MM.1S (cell line): ENCODE measurements around the gene ZNF622.

Experiments
- DNase-seq: peaks from one replicate; pipeline ENCODE4 v3.0.0-alpha.2; 2015
- H2AFZ ChIP-seq: fragments of 300-600 bp; sonication (generic); 2 replicates; pipeline ENCODE4 v1.6.0; 2016; ENCODE audit warnings: antibody characterized with exemption, low read length
- H3F3A ChIP-seq: fragments of 300-600 bp; sonication (generic); 2 replicates; pipeline ENCODE4 v1.6.1; 2016; ENCODE audit warnings: mild to moderate bottlenecking, antibody characterized with exemption, low read length, moderate library complexity, mixed read lengths; ENCODE audit not compliant: insufficient read depth
- H3K27ac ChIP-seq: fragments of 300-600 bp; sonication (generic); 2 replicates; pipeline ENCODE4 v1.5.1; 2016; ENCODE audit warnings: mild to moderate bottlenecking, low read length
- H3K27me3 ChIP-seq: fragments of 300-600 bp; sonication (generic); replicated peaks from 2 replicates; pipeline ENCODE4 v1.6.0; 2016; ENCODE audit warnings: low read length; ENCODE audit not compliant: insufficient read depth
- H3K36me3 ChIP-seq: fragments of 300-600 bp; sonication (generic); replicated peaks from 2 replicates; pipeline ENCODE4 v1.6.1; 2016; ENCODE audit warnings: mild to moderate bottlenecking, low read length, mixed read lengths; ENCODE audit not compliant: insufficient read depth
- H3K4me1 ChIP-seq: fragments of 300-600 bp; sonication (generic); 2 replicates; pipeline ENCODE4 v1.6.1; 2016; ENCODE audit warnings: low read length, mixed read lengths
- H3K4me2 ChIP-seq: fragments of 300-600 bp; sonication (generic); 2 replicates; pipeline ENCODE4 v1.6.0; 2016; ENCODE audit warnings: low read depth, low read length
- H3K4me3 ChIP-seq: fragments of 300-600 bp; sonication (generic); 2 replicates; pipeline ENCODE4 v1.5.1; 2016; ENCODE audit warnings: low read length, mixed read lengths
- H3K79me2 ChIP-seq: fragments of 300-600 bp; sonication (generic); 2 replicates; pipeline ENCODE4 v1.6.1; 2016; ENCODE audit warnings: mixed run types, low read length, mixed read lengths
- H3K9ac ChIP-seq: fragments of 300-600 bp; sonication (generic); 2 replicates; pipeline ENCODE4 v1.6.1; 2016; ENCODE audit warnings: low read length, mixed read lengths
- H3K9me2 ChIP-seq: fragments of 300-600 bp; sonication (generic); replicated peaks from 2 replicates; pipeline ENCODE4 v1.6.1; 2016; ENCODE audit warnings: mild to moderate bottlenecking, low read length, mixed read lengths; ENCODE audit not compliant: insufficient read depth
- H3K9me3 ChIP-seq: fragments of 300-600 bp; sonication (generic); replicated peaks from 2 replicates; pipeline ENCODE4 v1.6.1; 2016; ENCODE audit warnings: mild to moderate bottlenecking, low read length, mixed read lengths; ENCODE audit not compliant: insufficient read depth
- H4K20me1 ChIP-seq: fragments of 300-600 bp; sonication (generic); 2 replicates; pipeline ENCODE4 v1.6.1; 2016; ENCODE audit warnings: mild to moderate bottlenecking, low read length, moderate library complexity, mixed read lengths; ENCODE audit not compliant: insufficient read depth
- CTCF ChIP-seq: fragments of 300-600 bp; sonication (generic); IDR thresholded peaks from 2 replicates; pipeline ENCODE4 v1.5.1; 2016; ENCODE audit warnings: antibody characterized with exemption, low read length, mixed read lengths
- EZH2 ChIP-seq: fragments of 300-600 bp; sonication (generic); optimal IDR thresholded peaks from 2 replicates; pipeline ENCODE3; 2017; ENCODE audit warnings: low read depth, mild to moderate bottlenecking, antibody characterized with exemption, low read length, mixed read lengths
- EZH2phosphoT487 ChIP-seq: fragments of 300-600 bp; sonication (generic); IDR thresholded peaks from 2 replicates; pipeline ENCODE4 v1.6.1; 2018; ENCODE audit warnings: antibody characterized with exemption, low read length

The ZNF622 gene

DNA sequence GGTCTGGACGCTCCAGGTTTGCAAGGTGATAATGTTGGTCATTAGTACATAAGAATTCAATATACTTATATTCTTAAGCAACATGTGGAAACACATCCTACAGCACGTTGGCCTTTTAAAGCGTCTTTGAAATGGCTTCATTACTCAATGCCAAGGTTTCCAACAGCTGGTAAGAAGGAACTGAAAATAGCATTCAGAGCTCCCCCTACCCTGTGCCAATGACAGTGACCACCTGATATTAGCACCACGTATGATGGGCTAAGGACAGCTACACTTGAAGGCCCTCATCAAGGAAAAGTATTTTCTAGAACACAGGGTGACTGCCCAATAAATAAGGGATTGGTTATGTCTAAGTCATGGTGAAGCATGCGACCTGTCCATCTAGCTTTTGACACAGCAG, 9.9 kb downstream of the ZNF622 start:
- Histone ChIP-seq H3K9ac (no peak overlapping the region), H2AFZ (no peak overlapping the region), H3K27ac (no peak overlapping the region), H4K20me1 (0 out of 2 replicates have a peak, but pooled peaks cover 8% of the 10 kb centered on the region), H3K9me3 (no peaks in the 10 kb centered on the region), H3K36me3 (peaks cover 32% of the 10 kb centered on the region), H3K27me3 (no peaks in the 10 kb centered on the region), H3K79me2 (peaks cover 62% of the 10 kb centered on the region), H3K4me3 (no peak overlapping the region), H3K4me1 (0 out of 2 replicates have a peak, but pooled peaks cover 5% of the 10 kb centered on the region), H3K4me2 (no peak overlapping the region), H3K9me2 (no peaks in the 10 kb centered on the region), H3F3A (0 out of 2 replicates have a peak, but pooled peaks cover 4% of the 10 kb centered on the region)
- DNase-seq, result no peak
- TF ChIP-seq EZH2 (no peak), CTCF (no peak), EZH2phosphoT487 (no peak)

- no peak overlapping the region for H3K9ac ChIP-seq
- no peak overlapping the region for H3K4me3 ChIP-seq
- no peaks in the 10 kb centered on the region for H3K9me3 ChIP-seq
- H3K27me3 ChIP-seq, result no peaks in the 10 kb centered on the region
- DNase-seq, result no peak
- TF ChIP-seq EZH2, result no peak
- no peak for TF ChIP-seq EZH2phosphoT487
- no peak for TF ChIP-seq CTCF
- H2AFZ ChIP-seq, result no peak overlapping the region
- 0 out of 2 replicates have a peak, but pooled peaks cover 5% of the 10 kb centered on the region for H3K4me1 ChIP-seq
- no peak overlapping the region for H3K27ac ChIP-seq
- H3K36me3 ChIP-seq, result peaks cover 29% of the 10 kb centered on the region
- 0 out of 2 replicates have a peak, but pooled peaks cover 4% of the 10 kb centered on the region for H3F3A ChIP-seq
- H3K9me2 ChIP-seq, result no peaks in the 10 kb centered on the region
- H4K20me1 ChIP-seq, result 0 out of 2 replicates have a peak, but pooled peaks cover 8% of the 10 kb centered on the region
- no peak overlapping the region for H3K4me2 ChIP-seq
- peaks cover 53% of the 10 kb centered on the region for H3K79me2 ChIP-seq
Observed at GRCh38 chr5:16454686-16455085, 10.9 kb downstream of the ZNF622 start.

DNA sequence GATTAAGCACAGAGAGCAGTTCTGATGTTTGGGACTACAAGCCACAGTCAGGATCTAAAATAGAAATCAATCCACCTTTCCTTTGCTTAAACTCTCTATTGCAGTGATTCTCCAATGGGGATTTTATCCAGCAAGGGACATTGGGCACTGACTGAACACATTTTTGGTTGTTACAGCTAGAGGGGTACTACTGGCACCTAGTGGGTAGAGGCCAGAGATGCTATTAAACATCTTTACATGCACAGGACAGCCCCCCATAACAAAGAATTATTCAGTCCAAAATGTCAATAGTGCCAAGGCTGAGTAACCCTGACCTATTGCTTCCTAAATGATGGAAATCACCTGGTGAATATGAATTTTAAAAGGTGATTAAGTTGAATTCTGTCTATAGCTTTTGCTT, 12.0 kb downstream of the ZNF622 start:
- DNase-seq, result no peak
- Histone ChIP-seq H3K9me2 (no peaks in the 10 kb centered on the region), H3K79me2 (peaks cover 42% of the 10 kb centered on the region)

More for the DNA sequence above, 12.0 kb downstream of the ZNF622 start:
- 0 out of 2 replicates have a peak, but pooled peaks cover 5% of the 10 kb centered on the region for H3K4me1 ChIP-seq
- no peak overlapping the region for H3K4me3 ChIP-seq
- no peak overlapping the region for H3K4me2 ChIP-seq
- H2AFZ ChIP-seq, result no peak overlapping the region
- no peaks in the 10 kb centered on the region for H3K27me3 ChIP-seq
- H3K9ac ChIP-seq, result no peak overlapping the region
- H3F3A ChIP-seq, result 0 out of 2 replicates have a peak, but pooled peaks cover 4% of the 10 kb centered on the region
- no peak overlapping the region for H3K27ac ChIP-seq
- no peak for TF ChIP-seq CTCF
- no peak for TF ChIP-seq EZH2phosphoT487
- TF ChIP-seq EZH2, result no peak
- H3K36me3 ChIP-seq, result peaks cover 31% of the 10 kb centered on the region
- H3K9me3 ChIP-seq, result no peaks in the 10 kb centered on the region
- 0 out of 2 replicates have a peak, but pooled peaks cover 8% of the 10 kb centered on the region for H4K20me1 ChIP-seq
